ENCODE results near the gene CLBA1.
A peak's percentile ranks its signal among the peaks of the same experiment; 100 is the strongest.

The CLBA1 gene

DNA sequence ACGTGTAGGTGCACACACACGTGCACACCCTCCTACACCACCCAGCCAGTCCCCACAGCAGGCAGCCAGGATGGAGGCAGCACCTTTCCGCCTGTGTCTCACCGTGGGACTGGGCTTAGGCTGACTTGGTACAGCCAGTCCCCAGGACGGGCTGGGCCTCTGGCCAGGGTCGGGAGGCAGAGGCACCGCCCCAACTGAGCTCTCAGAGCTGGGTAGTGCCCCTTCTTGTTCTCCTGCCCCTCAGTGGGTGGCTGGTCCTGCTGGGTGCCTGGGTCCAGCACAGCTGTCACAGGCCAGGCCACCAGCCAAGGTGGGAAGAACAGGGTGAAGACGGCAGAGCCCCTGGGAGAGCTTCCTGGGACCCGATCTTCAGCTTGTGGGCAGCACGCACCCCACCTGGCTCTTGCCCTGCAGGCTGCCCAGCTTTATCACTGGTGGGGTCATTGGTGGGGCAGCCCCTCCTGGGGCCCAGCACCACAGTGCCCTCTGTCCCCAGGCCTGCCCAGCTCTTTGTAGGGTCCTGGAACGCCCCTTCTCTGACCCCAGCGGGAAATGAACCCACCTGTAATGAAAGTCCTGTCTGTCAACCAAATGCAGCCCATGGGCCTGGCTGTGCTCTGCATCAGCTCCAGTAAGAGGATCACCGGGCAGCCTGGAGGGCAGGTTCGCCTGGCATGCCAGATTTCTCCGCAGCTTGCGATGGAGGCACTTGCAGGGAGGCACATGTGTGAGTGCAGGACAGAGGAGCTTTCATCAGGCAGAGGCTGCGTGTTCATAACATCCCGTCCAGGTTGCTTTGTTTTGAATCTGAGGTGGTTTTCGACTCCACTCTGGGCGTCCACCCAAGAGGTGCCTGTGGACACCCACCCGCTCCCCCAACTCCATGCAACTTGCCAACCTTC lies 20.6 kb downstream of the CLBA1 start:
- DNase-seq (ENCODE audit: low spot score), result no peak

DNA sequence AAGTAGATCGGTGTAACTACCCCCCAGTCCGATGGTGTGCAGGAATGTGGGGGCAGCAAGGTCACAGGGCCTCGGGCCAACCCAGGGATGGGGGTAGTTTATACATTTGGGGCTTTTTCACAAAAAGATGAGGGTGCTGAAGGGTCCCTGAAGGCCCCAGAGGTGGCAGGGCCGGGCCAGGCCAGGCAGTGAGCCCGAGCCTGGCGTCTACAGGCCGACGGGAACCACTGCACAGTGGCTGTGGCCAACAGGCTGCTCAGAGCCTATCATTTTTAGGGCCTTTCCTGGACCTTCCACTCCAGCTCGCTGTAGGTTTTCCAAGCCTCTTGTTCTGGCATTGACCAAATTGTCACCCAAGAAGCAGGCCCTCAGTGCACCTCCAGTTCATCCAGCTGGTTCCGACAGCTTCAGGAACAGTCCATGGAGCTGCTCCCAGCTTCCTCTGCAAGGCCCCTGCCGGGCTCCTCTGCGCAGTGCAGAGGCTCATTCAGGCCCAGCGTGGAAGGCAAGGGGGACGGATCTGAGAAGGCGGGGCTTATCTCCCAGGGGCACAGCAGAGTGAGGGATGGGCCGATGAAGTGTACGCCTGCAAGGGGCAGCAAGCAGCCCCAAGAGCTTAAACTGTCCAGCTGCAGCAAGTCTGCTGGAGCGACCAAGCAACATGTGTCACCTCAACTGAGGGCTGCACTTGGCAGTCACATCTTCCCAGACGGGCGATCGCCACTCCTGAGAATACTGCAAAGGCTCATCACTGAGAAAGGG lies 21.4 kb downstream of the CLBA1 start:
- no peak for DNase-seq (ENCODE audit: low spot score)

DNA sequence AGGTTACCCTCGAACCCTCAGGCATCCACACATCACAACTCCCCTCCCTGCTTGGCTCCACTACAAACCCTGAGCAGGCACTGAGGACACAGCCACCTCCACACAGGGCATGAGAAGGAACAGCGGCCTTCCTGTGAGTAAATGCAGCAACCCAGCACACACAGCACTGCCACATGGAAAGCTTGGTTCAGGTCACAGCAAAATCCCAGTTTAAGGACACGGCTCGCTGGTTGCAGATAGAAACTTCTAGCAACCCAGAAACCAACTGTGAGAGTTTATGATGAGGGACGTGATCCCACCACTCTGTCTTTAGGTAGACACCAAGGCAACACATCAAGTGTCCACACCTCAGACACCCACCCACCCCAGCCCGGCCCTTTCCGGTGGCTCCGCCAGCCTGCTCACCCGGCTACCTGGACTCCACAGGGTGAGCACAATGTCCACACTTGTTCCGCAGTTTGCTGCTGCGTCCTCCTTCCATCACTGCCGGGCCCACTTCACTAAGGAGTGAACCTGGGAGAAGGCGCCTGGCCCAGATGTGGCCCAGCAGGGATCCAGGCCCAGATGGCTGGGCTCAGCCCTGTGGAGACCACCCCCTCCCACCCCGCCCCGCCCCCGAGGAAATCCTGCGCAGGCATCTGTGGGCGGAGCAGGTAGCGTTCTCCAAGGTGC lies 22.1 kb downstream of the CLBA1 start:
- DNase-seq (ENCODE audit: low spot score), result no peak

DNA sequence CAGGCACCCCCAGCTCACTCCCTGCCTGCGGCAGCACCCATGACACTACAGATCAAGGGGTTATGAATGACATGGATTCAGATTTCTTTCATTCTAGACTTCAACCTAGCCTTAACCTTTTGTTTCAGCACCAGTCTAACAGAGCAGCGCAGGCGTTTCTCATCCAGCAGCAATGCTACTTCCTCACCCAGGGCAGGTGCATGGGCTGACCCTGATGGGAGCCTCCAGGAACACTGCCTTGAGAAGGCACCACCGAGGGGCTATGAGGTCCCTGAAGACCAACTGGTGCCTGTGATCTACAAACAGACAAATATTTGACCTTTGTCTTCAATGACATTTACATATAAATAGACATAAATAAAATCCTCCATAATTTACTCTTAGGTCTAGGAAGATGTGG lies 24.5 kb downstream of the CLBA1 start:
- no peak for DNase-seq (ENCODE audit: low spot score)

- DNase-seq (ENCODE audit: low spot score), result no peak
These were observed 25.3 kb downstream of the CLBA1 start for GRCh38 chr14:105010891-105011291.

DNA sequence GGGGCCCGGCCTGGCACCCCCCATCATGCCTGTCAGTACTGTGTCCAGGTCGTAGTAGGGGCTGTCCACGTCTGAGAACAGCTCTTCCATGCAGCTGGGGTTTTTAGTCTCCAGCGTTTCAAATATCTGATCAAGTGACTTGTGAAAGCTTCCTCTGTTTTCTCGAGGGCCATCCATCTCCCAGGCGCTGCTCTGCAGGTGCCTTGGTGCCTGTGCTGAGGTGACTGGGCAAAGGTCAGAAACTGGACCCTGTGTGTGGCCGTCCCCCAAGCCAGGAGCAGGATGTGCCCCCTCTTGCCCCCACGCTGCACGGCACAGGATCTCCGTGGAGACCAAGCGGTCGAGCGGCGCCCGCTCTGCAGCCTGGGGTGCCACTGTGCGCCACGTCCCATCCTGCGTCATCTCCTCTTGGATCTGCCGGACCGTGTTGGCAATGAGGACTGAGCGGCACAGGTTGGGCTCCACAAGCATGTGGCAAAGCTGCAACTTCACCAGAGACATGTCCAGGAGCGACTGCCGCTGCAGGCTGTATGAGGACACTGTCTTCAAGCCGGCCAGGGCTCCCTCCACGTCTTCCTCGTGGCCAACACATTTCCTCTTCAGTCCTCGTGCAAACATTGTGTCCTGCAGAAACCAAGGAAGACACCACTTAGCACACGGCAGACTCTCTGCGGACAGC lies 25.9 kb downstream of the CLBA1 start:
- no peak for DNase-seq (ENCODE audit: low spot score)

- DNase-seq (ENCODE audit: low spot score), result no peak
These were observed 26.8 kb downstream of the CLBA1 start for GRCh38 chr14:105012171-105012985.

GRCh38 chr14:105013150-105013785 lies 27.7 kb downstream of the CLBA1 start:
- no peak for DNase-seq (ENCODE audit: low spot score)

GRCh38 chr14:105014032-105014431 lies 28.4 kb downstream of the CLBA1 start:
- DNase-seq (ENCODE audit: low spot score), result no peak

- no peak for DNase-seq (ENCODE audit: low spot score)
These were observed 29.0 kb downstream of the CLBA1 start for GRCh38 chr14:105014631-105015030.

DNA sequence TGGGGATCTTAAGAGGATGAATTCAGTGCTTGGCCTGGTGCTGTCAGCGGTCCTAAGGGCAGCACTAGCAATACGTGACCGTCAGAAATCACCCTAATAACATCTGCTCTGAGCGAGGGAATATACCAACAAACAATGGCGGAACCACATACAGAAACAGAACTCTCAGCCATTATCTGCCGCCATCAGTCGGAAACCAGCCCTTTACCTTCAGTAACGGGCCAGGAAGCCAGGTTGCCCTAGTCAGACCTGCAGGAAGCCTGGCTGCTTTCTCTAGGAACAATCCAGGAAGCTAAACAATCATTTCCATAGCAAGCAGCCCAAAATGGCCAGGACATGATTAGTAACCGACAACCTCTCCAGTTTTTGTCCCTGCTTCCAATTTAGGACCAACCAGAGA lies 29.7 kb downstream of the CLBA1 start:
- no peak for DNase-seq (ENCODE audit: low spot score)

DNA sequence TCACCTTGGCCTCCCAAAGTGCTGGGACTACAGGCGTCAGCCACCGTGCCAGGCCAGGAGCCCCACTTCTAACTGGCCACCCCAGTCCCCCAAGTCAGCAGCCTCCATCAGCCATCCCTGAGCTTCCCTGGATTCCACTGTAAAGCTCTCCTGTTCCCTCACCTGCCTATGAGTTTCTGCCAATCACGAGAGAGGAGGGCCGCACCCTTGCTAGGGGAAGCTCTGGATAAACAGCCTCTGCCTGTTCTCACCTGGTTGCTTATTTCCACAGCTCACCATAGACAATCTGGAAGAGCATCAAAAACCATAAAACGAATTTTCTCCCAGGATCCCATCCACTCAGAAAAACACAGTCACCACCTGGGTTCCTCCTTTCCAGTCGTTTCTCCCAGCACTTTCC lies 30.3 kb downstream of the CLBA1 start:
- DNase-seq (ENCODE audit: low spot score), result no peak

GRCh38 chr14:105018414-105018813 lies 32.8 kb downstream of the CLBA1 start:
- no peak for DNase-seq (ENCODE audit: low spot score)

DNA sequence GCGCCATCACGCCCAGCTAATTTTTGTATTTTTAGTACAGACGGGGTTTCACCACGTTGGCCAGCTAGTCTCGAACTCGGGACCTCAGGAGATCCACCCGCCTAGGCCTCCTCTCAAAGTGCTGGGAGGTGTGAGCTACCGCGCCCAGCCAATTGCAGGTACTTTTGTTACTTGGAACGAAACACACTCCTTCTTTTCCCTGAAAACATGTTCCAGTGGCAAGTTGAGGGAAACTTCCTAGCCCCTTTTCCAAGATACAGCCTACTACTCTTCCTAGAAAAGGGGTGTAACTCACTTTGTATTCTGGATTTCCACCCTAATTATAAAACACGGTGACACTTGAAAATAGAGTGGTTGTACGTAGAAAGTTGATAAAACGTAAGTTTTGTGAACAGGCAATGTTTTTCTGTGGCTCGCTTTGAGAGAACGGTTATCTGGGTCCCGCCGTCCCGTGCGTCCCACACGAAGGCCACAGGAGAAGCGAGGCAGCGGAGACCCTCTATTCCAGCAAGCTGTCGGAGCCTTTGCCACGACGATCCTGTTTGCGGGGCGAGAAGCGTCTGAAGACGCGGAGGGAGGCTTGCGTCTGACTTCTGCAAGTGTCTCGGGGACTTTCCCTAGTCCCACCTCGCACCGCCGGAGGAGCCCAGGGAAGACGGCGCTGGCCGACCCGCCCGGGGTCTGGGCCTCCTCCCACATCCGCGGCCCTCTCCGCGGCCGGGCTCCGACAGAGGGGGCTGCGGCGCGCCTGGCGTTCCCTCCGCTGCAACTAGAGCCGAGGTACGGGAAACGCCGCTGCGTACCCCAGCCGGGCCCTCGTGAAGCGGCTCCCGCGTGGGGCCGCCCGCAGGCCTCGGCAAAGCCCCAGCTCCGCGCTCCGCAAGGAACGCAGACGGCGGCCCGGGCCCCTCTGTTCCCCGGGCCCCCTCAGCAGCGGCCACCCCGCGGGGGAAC lies 34.5 kb downstream of the CLBA1 start:
- DNase-seq (ENCODE audit: low spot score), result peak; percentile 32

- peak; percentile 97 for DNase-seq (ENCODE audit: low spot score)
These were observed 35.4 kb downstream of the CLBA1 start, which contains the start of gene CDCA4 for GRCh38 chr14:105020815-105021655. Gene CDCA4 (minus strand): TSS chr14:105021083. CDS start chr14:105011929, 9,154 bp downstream.

DNA sequence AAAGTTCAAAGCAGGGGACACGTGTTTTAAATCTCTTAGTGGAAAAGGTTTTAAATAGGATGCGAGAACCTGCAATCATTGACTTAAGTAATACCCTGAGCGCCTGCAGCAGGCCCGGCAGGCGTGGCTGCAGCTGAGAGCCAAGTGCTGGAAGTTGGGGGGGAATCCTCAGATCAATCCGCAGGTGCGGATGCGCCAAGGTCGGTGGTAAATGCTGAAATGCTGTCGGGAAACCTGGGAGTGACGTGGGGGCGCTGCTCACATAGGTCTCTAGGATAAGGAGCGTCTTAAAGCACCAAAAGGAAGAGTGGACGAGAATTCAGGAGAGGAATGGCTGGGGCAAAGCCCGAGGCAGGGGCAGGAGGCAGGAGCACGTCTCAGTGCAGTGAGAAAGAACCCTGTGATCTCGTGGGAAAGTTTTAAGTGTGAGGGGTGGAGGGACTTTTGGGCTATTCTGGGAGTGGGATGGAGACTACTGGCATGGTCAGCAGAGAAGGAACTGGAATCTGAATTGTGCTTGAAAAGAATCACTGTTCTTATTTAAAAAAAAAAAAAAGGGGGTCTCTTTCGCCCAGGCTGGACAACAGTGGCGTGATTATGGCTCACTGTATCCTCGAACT lies 36.2 kb downstream of the CLBA1 start:
- DNase-seq (ENCODE audit: low spot score), result no peak

- DNase-seq (ENCODE audit: low spot score), result no peak
These were observed 36.7 kb downstream of the CLBA1 start for GRCh38 chr14:105022276-105022670.

DNA sequence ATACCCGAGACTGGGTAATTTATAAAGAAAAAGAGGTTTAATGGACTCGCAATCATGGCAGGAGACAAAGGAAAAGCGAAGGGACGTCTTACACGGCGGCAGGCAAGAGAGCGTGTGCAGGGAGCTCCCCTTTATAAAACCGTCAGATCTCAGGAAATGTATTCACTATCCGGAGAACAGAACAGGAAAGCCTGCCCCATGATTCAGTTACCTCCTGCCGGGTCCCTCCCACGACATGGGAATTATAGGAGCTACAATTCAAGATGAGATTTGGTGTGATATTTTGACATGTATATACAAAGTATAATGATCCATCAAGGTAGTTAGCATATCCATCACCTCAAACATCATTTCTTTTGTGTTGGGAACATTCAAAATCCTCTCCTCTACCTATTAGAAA lies 37.6 kb downstream of the CLBA1 start:
- no peak for DNase-seq (ENCODE audit: low spot score)

Measured in hematopoietic multipotent progenitor cell treated with erythropoietin and hydrocortisone succinate and interleukin-3 and kit ligand, for 15 days (in vitro differentiated cells).